Fibroblast of lung (primary cell): ENCODE results near the gene PTGFRN.

Experiments
- CTCF ChIP-seq, 2 donors: IDR thresholded peaks in 1 of 2; conservative IDR thresholded peaks in 1 of 2; 1 replicate in 1 of 2; 2 replicates in 1 of 2; pipeline ENCODE4 v1.5.1; 2011 to 2012; ENCODE audit warnings: low read length in 2 of 2, control low read depth in 1 of 2, inconsistent platforms in 1 of 2, low read depth in 1 of 2, mild to moderate bottlenecking in 1 of 2
- EZH2 ChIP-seq: IDR thresholded peaks from 2 replicates; pipeline ENCODE4 v1.5.1; 2012; ENCODE audit warnings: low read length, control low read depth, mild to moderate bottlenecking; ENCODE audit errors: missing control alignments

- TF ChIP-seq CTCF (conservative IDR thresholded peaks at IDR 0.05 in 1 of 2, IDR thresholded peaks at IDR 0.05 in 1 of 2; ENCODE audit: low read depth in 1 of 2, low read length in 2 of 2) (no peak), EZH2 (no peak)
Measured at GRCh38 chr1:116870300-116870699, 39.4 kb upstream of the PTGFRN start.
